HepG2 (cell line): Measurements from ENCODE around the gene CCDC142. TPM values are rescaled to one million over a fixed set of nuclear protein-coding genes. Genes with fewer than 3 reads are reported as not detected.
A peak's percentile ranks its signal among the peaks of the same experiment; 100 is the strongest.

Source experiments
- ATAC-seq: fragments of 200-7000 bp; cut with Tn5 transposase; 3 replicates; pipeline ENCODE4 v1.9.1; 2020; ENCODE audit warnings: mild to moderate bottlenecking, moderate library complexity
- BruUV-seq: library from RNA; stranded (reverse); fragments of 400-500 nt; replicated peaks from 2 replicates; lab custom pipeline; 2021; lab: Mats Ljungman, UMichigan
- CTCF ChIA-PET: fragments of 300-600 bp; formaldehyde crosslinking; extraction: SDS; loops from one replicate; lab custom pipeline; 2021; ENCODE audit warnings: low total read pairs, inconsistent platforms, low intra/inter-chr PET ratio; lab: Yijun Ruan, JAX
- POLR2A ChIA-PET: fragments of 350-600 bp; sonication (Branson Sonifier 250); formaldehyde crosslinking; loops from one replicate; lab custom pipeline; 2020; ENCODE audit warnings: antibody characterized with exemption, inconsistent platforms; lab: Yijun Ruan, JAX
- DNase-seq: peaks from one replicate; pipeline ENCODE4 v3.0.0-alpha.2; 2015; ENCODE audit warnings: low spot score
- FAIRE-seq: peaks from 3 replicates; lab custom pipeline; 2011; peaks lifted over from hg19 to GRCh38; lab: Jason Lieb, UNC
- H2AFZ ChIP-seq: one replicate; pipeline ENCODE4 v1.6.1; 2011; ENCODE audit warnings: low read length, inconsistent platforms
- H3K27ac ChIP-seq: fragments of 300-600 bp; 3 replicates; pipeline ENCODE4 v1.8.0; 2011; ENCODE audit warnings: mixed run types, mild to moderate bottlenecking, mixed read lengths, low read length, inconsistent platforms; ENCODE audit not compliant: insufficient read depth; ENCODE audit errors: extremely low read length
- H3K27me3 ChIP-seq, 2 experiments: fragments of 200-600 bp in 1 of 2; 2 replicates in 1 of 2; 3 replicates in 1 of 2; pipeline versions ENCODE4 v1.6.0 to v1.8.0; 2011; ENCODE audit warnings: low read length in 2 of 2, mild to moderate bottlenecking in 2 of 2, moderate library complexity in 2 of 2, inconsistent platforms in 1 of 2; ENCODE audit not compliant: insufficient read depth in 2 of 2, control insufficient read depth in 1 of 2
- H3K36me3 ChIP-seq, 2 experiments: fragments of 200-600 bp in 1 of 2; replicated peaks in 1 of 2; 2 replicates in 1 of 2; 3 replicates in 1 of 2; pipeline versions ENCODE4 v1.5.1 to v1.8.0; 2011; ENCODE audit warnings: low read length in 2 of 2, inconsistent platforms in 1 of 2; ENCODE audit not compliant: insufficient read depth in 2 of 2, control insufficient read depth in 1 of 2
- H3K4me1 ChIP-seq: 2 replicates; pipeline ENCODE4 v1.5.1; 2012; ENCODE audit warnings: low read length, inconsistent platforms; ENCODE audit not compliant: insufficient read depth
- H3K4me2 ChIP-seq: 2 replicates; pipeline ENCODE4 v1.6.0; 2011; ENCODE audit warnings: low read depth, low read length, inconsistent platforms
- H3K4me3 ChIP-seq, 3 experiments: fragments of 200-600 bp in 1 of 3; sonication (generic), shearing (Covaris generic) in 1 of 3; replicated peaks in 1 of 3; 2 replicates each; pipeline ENCODE4 v1.5.1; 2011 to 2016; ENCODE audit warnings: low read length in 3 of 3, inconsistent platforms in 2 of 3, low read depth in 2 of 3, mild to moderate bottlenecking in 2 of 3, control low read depth in 1 of 3, mixed read lengths in 1 of 3; ENCODE audit not compliant: insufficient read depth in 1 of 3
- H3K79me2 ChIP-seq: one replicate; pipeline ENCODE4 v1.6.1; 2011; ENCODE audit warnings: low read length, inconsistent platforms; ENCODE audit not compliant: insufficient read depth
- H3K9ac ChIP-seq: 2 replicates; pipeline ENCODE4 v1.6.0; 2011; ENCODE audit warnings: mild to moderate bottlenecking, low read depth, low read length, inconsistent platforms; ENCODE audit not compliant: insufficient read depth
- H3K9me3 ChIP-seq: 2 replicates; pipeline ENCODE4 v1.5.1; 2012; ENCODE audit warnings: mild to moderate bottlenecking, low read length
- H4K20me1 ChIP-seq: 2 replicates; pipeline ENCODE4 v1.6.0; 2011; ENCODE audit warnings: inconsistent platforms, mild to moderate bottlenecking, low read length, moderate library complexity; ENCODE audit not compliant: insufficient read depth
- FOXO4 ChIP-seq: sonication (generic); formaldehyde crosslinking; conservative IDR thresholded peaks from 2 replicates; pipeline ENCODE4 v1.8.1; 2023; ENCODE audit warnings: missing genetic modification reagents
- NFKBIZ ChIP-seq: IDR thresholded peaks from 2 replicates; pipeline ENCODE4 v1.6.1; 2018; ENCODE audit warnings: missing genetic modification reagents, missing compliant biosample characterization
- PCBP2 ChIP-seq: fragments of 200-400 bp; formaldehyde crosslinking; optimal IDR thresholded peaks from 2 replicates; pipeline ENCODE3; 2018; ENCODE audit warnings: low read length, low read depth; ENCODE audit not compliant: poor library complexity, severe bottlenecking
- ZBTB39 ChIP-seq: sonication (generic); formaldehyde crosslinking; IDR thresholded peaks from 2 replicates; pipeline ENCODE4 v1.5.0; 2020; ENCODE audit warnings: missing genetic modification reagents
- ZNF543 ChIP-seq: sonication (generic); formaldehyde crosslinking; IDR thresholded peaks from 2 replicates; pipeline ENCODE4 v1.4.0; 2020; ENCODE audit warnings: mild to moderate bottlenecking, missing genetic modification reagents
- ZNF891 ChIP-seq: sonication (generic); formaldehyde crosslinking; IDR thresholded peaks from 2 replicates; pipeline ENCODE4 v1.5.0; 2020; ENCODE audit warnings: mild to moderate bottlenecking, missing genetic modification reagents
- WGBS: methylation state at CpG from one replicate; pipeline ENCODE4 v1.1.6; 2017; ENCODE audit warnings: low lambda C conversion rate; 5-methylcytosine and 5-hydroxymethylcytosine counted together
- in situ Hi-C: cut with HindIII; loops from 2 replicates; pipeline ENCODE4 v1.10.0; 2017; ENCODE audit warnings: low pct_unique_long_range_greater_than_20kb; ENCODE audit not compliant: extremely low pct_ligation_motif_present
- intact Hi-C: fragments of 100-400 bp; cut with micrococcal nuclease; formaldehyde crosslinking; loops from one replicate; pipeline ENCODE4 v1.10.0; 2022; ENCODE audit not compliant: unreplicated experiment
- polyA plus RNA-seq, 8 experiments: library from polyadenylated mRNA; depleted of rRNA in 3 of 8; stranded (reverse) in 7 of 8; unstranded in 1 of 8; fragments of >200 nt; fragmentation: Illumina TruSeq in 4 of 8; extraction: Trizol in 4 of 8; gene quantifications; 2 replicates each; pipeline versions ENCODE4 v1.2.1 to v1.2.3, GENCODE V29; 2011 to 2016; ENCODE audit warnings: low read depth in 4 of 8, missing spikeins in 1 of 8, mixed read lengths in 1 of 8; ENCODE audit not compliant: insufficient read depth in 1 of 8
- total RNA-seq, 5 experiments: library from RNA; depleted of rRNA; stranded (reverse); fragments of >200 nt; fragmentation: Illumina TruSeq; extraction: Trizol; gene quantifications; 2 replicates each; pipeline ENCODE4 v1.2.3, GENCODE V29; 2016; ENCODE audit warnings: low read depth in 1 of 5
- TF ChIP-seq, protein P1 (sequence below): sonication (generic); formaldehyde crosslinking; IDR thresholded peaks from 2 replicates; pipeline ENCODE4 v1.4.0; 2020; ENCODE audit warnings: mild to moderate bottlenecking, missing genetic modification reagents
- TF ChIP-seq, protein P2 (sequence below): IDR thresholded peaks from 2 replicates; pipeline ENCODE4 v1.6.1; 2012; ENCODE audit warnings: low read length, improper control_type of control experiment

The CCDC142 gene
- total and polyA plus RNA-seq, 2 of the 13 experiments (the other 11 are each of a cell fraction or from before 2014, with no cell fraction given) = 14.7 to 30.4 TPM

GRCh38 chr2:74474899-74475298 lies 7.9 kb downstream of the CCDC142 start (continued):
- TF ChIP-seq, protein P1, sequence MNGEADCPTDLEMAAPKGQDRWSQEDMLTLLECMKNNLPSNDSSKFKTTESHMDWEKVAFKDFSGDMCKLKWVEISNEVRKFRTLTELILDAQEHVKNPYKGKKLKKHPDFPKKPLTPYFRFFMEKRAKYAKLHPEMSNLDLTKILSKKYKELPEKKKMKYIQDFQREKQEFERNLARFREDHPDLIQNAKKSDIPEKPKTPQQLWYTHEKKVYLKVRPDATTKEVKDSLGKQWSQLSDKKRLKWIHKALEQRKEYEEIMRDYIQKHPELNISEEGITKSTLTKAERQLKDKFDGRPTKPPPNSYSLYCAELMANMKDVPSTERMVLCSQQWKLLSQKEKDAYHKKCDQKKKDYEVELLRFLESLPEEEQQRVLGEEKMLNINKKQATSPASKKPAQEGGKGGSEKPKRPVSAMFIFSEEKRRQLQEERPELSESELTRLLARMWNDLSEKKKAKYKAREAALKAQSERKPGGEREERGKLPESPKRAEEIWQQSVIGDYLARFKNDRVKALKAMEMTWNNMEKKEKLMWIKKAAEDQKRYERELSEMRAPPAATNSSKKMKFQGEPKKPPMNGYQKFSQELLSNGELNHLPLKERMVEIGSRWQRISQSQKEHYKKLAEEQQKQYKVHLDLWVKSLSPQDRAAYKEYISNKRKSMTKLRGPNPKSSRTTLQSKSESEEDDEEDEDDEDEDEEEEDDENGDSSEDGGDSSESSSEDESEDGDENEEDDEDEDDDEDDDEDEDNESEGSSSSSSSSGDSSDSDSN = no peak
- 0 out of 2 replicates have a peak, but pooled peaks have one; percentile 24 for TF ChIP-seq ZNF891 (CRISPR knock-in tag)

- Histone ChIP-seq H3K79me2 (peaks cover 12% of the 10 kb centered on the region), H3K9me3 (no peaks in the 10 kb centered on the region), H3K4me2 (no peak overlapping the region), H2AFZ (no peak overlapping the region), H3K27ac (no peak overlapping the region), H3K4me3 (no peak overlapping the region), H3K9ac (no peak overlapping the region), H4K20me1 (no peaks in the 10 kb centered on the region), H3K36me3 (peaks cover 7 to 23% of the 10 kb centered on the region in 2 experiments), H3K4me1 (peaks cover 56% of the 10 kb centered on the region), H3K27me3 (no peaks in the 10 kb centered on the region; a peak in 1 of 5 replicates)
- FAIRE-seq = no peak
- no peak for DNase-seq
- intact Hi-C loops (no loop called here), in situ Hi-C loops (no loop called here)
- POLR2A ChIA-PET = interaction anchor here (0.6 to 20.6 kb wide), 8 partner anchors 7 to 55 kb away, joined by 3 to 795 read pairs (median 6); partner anchors contain the start of genes AUP1, CCDC142, HTRA2 and INO80B
- CTCF ChIA-PET = no interaction called here
- no peak for ATAC-seq
- WGBS = 95% methylated on average over 6 of the region's 6 CpGs
- BruUV-seq = no TSS peak
- TF ChIP-seq ZBTB39 = 0 out of 2 replicates have a peak, but pooled peaks have one; percentile 24
- TF ChIP-seq, protein P2, sequence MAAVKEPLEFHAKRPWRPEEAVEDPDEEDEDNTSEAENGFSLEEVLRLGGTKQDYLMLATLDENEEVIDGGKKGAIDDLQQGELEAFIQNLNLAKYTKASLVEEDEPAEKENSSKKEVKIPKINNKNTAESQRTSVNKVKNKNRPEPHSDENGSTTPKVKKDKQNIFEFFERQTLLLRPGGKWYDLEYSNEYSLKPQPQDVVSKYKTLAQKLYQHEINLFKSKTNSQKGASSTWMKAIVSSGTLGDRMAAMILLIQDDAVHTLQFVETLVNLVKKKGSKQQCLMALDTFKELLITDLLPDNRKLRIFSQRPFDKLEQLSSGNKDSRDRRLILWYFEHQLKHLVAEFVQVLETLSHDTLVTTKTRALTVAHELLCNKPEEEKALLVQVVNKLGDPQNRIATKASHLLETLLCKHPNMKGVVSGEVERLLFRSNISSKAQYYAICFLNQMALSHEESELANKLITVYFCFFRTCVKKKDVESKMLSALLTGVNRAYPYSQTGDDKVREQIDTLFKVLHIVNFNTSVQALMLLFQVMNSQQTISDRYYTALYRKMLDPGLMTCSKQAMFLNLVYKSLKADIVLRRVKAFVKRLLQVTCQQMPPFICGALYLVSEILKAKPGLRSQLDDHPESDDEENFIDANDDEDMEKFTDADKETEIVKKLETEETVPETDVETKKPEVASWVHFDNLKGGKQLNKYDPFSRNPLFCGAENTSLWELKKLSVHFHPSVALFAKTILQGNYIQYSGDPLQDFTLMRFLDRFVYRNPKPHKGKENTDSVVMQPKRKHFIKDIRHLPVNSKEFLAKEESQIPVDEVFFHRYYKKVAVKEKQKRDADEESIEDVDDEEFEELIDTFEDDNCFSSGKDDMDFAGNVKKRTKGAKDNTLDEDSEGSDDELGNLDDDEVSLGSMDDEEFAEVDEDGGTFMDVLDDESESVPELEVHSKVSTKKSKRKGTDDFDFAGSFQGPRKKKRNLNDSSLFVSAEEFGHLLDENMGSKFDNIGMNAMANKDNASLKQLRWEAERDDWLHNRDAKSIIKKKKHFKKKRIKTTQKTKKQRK = no peak
- TF ChIP-seq ZNF543 (CRISPR knock-in tag) = no peak
- TF ChIP-seq PCBP2 = no peak
- TF ChIP-seq FOXO4 = 0 out of 2 replicates have a peak, but pooled peaks have one; percentile 29
- TF ChIP-seq NFKBIZ (CRISPR knock-in tag) = no peak
Observed at GRCh38 chr2:74474481-74474880, 8.3 kb downstream of the CCDC142 start.
